Vagina (tissue), 2 donors: ENCODE results near the gene LIN37. TPM values are rescaled to one million over a fixed set of nuclear protein-coding genes. Genes with fewer than 3 reads are reported as not detected.
"Not testable (repeated sequence)": the region's sequence is repeated elsewhere in the genome, so short reads cannot be mapped to it uniquely, and the experiment has no call there.

Source experiments
- DNase-seq, 2 donors: peaks; one replicate each; pipeline ENCODE4 v3.0.0-alpha.2; 2017; ENCODE audit errors: extremely low spot score in 2 of 2
- H3K27ac ChIP-seq: fragments of 200-600 bp; sonication (generic); one replicate; pipeline ENCODE4 v1.5.1; 2019
- H3K27me3 ChIP-seq: fragments of 200-600 bp; sonication (generic); one replicate; pipeline ENCODE4 v1.5.1; 2019
- H3K36me3 ChIP-seq, 2 donors: fragments of 200-600 bp; sonication (generic); one replicate each; pipeline ENCODE4 v1.5.1; 2017 to 2019
- H3K4me1 ChIP-seq: fragments of 200-600 bp; sonication (generic); one replicate; pipeline ENCODE4 v1.5.1; 2019
- H3K4me3 ChIP-seq, 2 donors: fragments of 200-600 bp; sonication (generic); 1 replicate in 1 of 2; 2 replicates in 1 of 2; pipeline ENCODE4 v1.5.1; 2016 to 2019
- H3K9me3 ChIP-seq: fragments of 200-600 bp; sonication (generic); one replicate; pipeline ENCODE4 v1.5.1; 2019
- POLR2A ChIP-seq, 2 donors: fragments of 450-650 bp; IDR thresholded peaks; one replicate each; pipeline ENCODE4 v1.6.1; 2017; ENCODE audit warnings: antibody characterized with exemption in 2 of 2, mild to moderate bottlenecking in 2 of 2, moderate library complexity in 2 of 2
- POLR2AphosphoS5 ChIP-seq, 2 donors: sonication (generic); formaldehyde crosslinking; IDR thresholded peaks; one replicate each; pipeline ENCODE4 v1.9.0; 2017; ENCODE audit warnings: antibody characterized with exemption in 2 of 2, mild to moderate bottlenecking in 2 of 2, low read depth in 1 of 2; ENCODE audit not compliant: insufficient read depth in 1 of 2
- intact Hi-C: fragments of 100-400 bp; cut with DNase I; formaldehyde crosslinking; loops from one replicate; pipeline ENCODE4 v1.15.1; 2023
- total RNA-seq: library from RNA; depleted of rRNA; stranded (reverse); fragments of >200 nt; gene quantifications from one replicate; pipeline ENCODE4 v1.2.3, GENCODE V29; 2016
- TF ChIP-seq, protein P1 (sequence below), 3 experiments: fragments of 450-650 bp in 2 of 3; fragments of 200-600 bp in 1 of 3; sonication (generic) in 1 of 3; IDR thresholded peaks; one replicate each; pipeline ENCODE4 v1.5.1; 2017 to 2019; ENCODE audit warnings: antibody characterized with exemption in 3 of 3, mild to moderate bottlenecking in 2 of 3, moderate library complexity in 2 of 3

Gene LIN37
- total RNA-seq, 1 donor from 2014 or later = 11.3 TPM

DNA sequence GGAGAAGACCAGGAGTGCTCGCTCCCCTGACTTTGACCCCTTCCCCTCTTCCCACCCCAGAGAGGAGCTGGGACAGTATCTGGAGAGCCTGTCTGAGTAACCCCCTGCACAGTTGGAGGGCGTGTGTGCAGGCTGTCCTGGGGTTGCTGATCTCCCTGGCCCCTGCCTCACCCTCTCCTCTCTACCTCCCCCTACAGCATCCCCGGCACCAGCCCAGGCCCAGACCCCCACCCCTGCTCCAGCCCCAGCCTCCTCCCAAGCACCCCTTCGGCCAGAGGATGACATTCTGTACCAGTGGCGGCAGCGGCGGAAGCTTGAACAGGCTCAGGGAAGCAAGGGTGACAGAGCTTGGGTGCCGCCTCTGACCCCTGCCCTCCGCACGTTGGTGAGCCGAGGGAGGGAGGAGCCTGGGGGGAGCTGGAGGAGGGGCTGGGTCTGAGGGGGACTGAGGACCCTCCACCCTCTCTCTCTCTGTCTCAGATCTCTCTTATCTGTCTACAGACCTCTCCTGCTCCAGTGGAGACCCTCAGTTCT, 18.3 kb downstream of the LIN37 start:
- Histone ChIP-seq H3K9me3 (no peaks in the 10 kb centered on the region), H3K4me1 (no peaks in the 10 kb centered on the region), H3K27me3 (no peaks in the 10 kb centered on the region), H3K27ac (no peak overlapping the region), H3K36me3 (no peaks in the 10 kb centered on the region), H3K4me3 (no peak overlapping the region)
- TF ChIP-seq, protein P1, sequence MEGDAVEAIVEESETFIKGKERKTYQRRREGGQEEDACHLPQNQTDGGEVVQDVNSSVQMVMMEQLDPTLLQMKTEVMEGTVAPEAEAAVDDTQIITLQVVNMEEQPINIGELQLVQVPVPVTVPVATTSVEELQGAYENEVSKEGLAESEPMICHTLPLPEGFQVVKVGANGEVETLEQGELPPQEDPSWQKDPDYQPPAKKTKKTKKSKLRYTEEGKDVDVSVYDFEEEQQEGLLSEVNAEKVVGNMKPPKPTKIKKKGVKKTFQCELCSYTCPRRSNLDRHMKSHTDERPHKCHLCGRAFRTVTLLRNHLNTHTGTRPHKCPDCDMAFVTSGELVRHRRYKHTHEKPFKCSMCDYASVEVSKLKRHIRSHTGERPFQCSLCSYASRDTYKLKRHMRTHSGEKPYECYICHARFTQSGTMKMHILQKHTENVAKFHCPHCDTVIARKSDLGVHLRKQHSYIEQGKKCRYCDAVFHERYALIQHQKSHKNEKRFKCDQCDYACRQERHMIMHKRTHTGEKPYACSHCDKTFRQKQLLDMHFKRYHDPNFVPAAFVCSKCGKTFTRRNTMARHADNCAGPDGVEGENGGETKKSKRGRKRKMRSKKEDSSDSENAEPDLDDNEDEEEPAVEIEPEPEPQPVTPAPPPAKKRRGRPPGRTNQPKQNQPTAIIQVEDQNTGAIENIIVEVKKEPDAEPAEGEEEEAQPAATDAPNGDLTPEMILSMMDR (IDR thresholded peaks at IDR 0.05) = no peak
- TF ChIP-seq POLR2A (IDR thresholded peaks at IDR 0.05) (no peak), POLR2AphosphoS5 (IDR thresholded peaks at IDR 0.05; ENCODE audit: insufficient read depth in 1 of 2, low read depth in 1 of 2) (no peak)
- no peak for DNase-seq
- intact Hi-C loops = no loop called here

DNA sequence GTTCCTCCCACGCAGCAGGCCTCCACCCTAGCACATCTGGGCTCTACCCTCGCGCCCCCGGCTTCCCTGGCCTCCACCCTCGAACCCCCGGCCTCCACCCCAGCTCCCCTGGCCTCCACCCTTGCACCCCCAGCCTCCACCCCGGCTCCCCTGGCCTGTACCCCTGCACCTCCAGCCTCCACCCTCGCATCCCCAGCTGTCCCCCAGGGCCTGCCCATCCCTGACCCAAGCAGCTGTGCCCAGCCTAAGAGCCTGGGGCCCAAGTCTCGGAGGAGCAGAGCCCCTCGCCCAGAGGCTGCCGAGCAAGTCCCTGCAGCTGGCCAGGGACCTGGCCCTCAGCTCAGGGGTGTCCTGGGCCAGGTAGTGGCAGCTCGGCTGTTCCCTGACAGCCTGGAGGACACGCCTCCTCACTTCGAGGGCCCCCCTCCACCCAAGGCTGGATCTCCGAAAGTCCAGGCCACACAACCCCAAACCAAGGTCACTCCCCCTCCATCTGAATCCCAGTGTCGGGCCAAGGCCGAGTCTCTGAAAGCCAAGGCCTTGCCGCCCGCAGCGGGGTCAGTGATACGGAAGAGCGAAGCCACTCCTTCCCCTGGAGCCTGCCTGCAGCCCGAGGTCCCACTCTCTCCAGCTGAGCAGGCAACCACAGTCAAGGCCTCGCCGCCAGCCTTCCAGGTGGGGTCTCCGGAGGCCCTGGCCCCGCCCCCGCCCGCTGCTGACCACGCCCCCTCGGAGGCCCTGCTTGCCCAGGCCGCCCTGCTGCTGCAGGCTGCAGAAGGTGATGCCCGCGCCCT, 19.1 kb downstream of the LIN37 start:
- H3K9me3 ChIP-seq = no peaks in the 10 kb centered on the region
- no peaks in the 10 kb centered on the region for H3K27me3 ChIP-seq
- intact Hi-C loops = no loop called here
- H3K4me3 ChIP-seq = no peak overlapping the region
- no peaks in the 10 kb centered on the region for H3K36me3 ChIP-seq
- no peaks in the 10 kb centered on the region for H3K4me1 ChIP-seq
- no peak for TF ChIP-seq POLR2A (IDR thresholded peaks at IDR 0.05)
- TF ChIP-seq, protein P1 (IDR thresholded peaks at IDR 0.05) = no peak
- no peak overlapping the region for H3K27ac ChIP-seq
- DNase-seq = no peak

DNA sequence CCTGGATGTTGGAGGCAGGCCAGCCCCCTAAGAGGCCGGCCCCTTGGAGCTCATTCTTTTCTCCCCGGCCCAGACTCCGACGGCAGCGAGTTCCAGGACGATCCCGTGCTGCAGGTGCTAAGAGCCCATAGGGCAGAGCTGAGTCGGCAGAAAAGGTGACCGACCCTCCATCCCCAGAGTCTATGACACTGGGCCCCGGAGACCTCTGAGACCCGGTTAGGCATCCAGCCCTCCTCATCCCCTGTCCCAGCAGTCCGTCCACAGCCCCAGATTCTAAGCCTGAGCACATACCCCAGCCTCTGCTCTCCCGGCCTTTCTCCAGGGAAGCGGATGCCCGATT, 19.7 kb downstream of the LIN37 start:
- H3K4me3 ChIP-seq = no peak overlapping the region
- no peak for DNase-seq
- no peak overlapping the region for H3K27ac ChIP-seq
- H3K9me3 ChIP-seq = no peaks in the 10 kb centered on the region
- intact Hi-C loops = no loop called here
- no peaks in the 10 kb centered on the region for H3K36me3 ChIP-seq
- H3K27me3 ChIP-seq = no peaks in the 10 kb centered on the region
- H3K4me1 ChIP-seq = no peaks in the 10 kb centered on the region
- no peak for TF ChIP-seq POLR2A (IDR thresholded peaks at IDR 0.05)
- TF ChIP-seq POLR2AphosphoS5 (IDR thresholded peaks at IDR 0.05; ENCODE audit: insufficient read depth in 1 of 2, low read depth in 1 of 2) = no peak
- TF ChIP-seq, protein P1 (IDR thresholded peaks at IDR 0.05) = no peak

DNA sequence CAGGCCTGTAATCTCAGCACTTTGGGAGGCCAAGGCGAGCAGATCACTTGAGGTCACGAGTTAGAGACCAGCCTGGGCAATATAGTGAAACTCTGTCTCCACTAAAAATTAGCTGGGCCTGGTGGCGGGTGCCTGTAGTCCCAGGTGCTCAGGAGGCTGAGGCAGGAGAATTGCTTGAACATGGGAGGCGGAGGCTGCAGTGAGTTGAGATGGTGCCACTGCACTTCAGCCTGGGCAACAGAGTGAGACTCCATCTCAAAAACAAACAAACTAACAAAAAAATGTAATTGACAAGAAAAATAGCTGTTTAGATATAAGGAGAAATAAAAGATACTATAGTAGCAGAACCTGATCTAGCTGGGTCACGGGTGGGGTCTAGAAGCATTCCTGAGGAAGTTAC, 24.0 kb downstream of the LIN37 start:
- not testable (repeated sequence) for DNase-seq, H3K27me3 ChIP-seq, H3K9me3 ChIP-seq, H3K36me3 ChIP-seq, H3K27ac ChIP-seq, H3K4me3 ChIP-seq
- H3K4me1 ChIP-seq = peaks cover 20% of the 10 kb centered on the region
- intact Hi-C loops = loop anchor here (10.0 kb wide), 1 partner anchor 162 kb away; the partner anchor contains the start of gene LRFN3

DNA sequence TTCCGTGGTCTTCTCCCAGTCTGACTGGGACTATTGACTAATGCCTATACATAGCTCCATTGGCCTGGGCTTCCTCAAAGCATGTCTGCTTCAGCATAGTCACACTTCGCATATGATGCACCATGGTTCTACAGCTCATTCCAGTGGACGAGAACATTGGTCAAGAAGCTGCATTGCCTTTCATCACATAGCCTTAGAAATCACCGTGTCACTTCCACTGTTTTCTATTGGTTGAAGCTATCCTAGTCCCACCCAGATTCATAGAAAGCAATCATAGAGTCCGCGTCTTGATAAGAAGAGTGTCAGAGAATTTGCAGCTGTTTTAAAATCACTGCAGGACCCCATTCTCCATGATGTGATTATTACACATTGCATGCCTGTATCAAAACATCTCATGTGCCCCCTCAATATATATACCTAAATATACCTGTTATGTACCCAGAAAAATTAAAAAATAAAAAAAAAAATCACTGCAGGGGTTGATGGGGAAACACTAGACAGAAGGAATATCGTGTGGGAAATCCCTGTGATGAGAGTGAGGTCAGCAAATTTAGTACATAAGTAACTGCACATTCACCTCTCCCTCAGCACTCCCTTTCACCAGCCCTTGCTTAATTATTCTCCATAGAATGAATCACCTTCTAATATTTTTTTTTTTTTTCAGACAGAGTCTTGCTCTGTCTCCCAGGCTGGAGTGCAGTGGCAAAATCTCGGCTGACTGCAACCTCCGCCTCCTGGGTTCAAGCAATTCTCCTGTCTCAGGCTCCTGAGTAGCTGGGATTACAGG, 24.8 kb downstream of the LIN37 start:
- Histone ChIP-seq H3K27me3 (no peaks in the 10 kb centered on the region), H3K4me1 (peaks cover 20% of the 10 kb centered on the region), H3K36me3 (peaks cover 0 to 2% of the 10 kb centered on the region in 2 donors), H3K4me3 (no peak overlapping the region), H3K27ac (no peak overlapping the region), H3K9me3 (no peaks in the 10 kb centered on the region)
- TF ChIP-seq, protein P1 (IDR thresholded peaks at IDR 0.05) = no peak
- TF ChIP-seq POLR2A (IDR thresholded peaks at IDR 0.05) = no peak
- TF ChIP-seq POLR2AphosphoS5 (IDR thresholded peaks at IDR 0.05; ENCODE audit: insufficient read depth in 1 of 2, low read depth in 1 of 2) = no peak
- DNase-seq = no peak
- intact Hi-C loops = loop anchor here (10.0 kb wide), 1 partner anchor 162 kb away; the partner anchor contains the start of gene LRFN3
